ENCODE data around the gene JMJD6. TPM values are rescaled to one million over a fixed set of nuclear protein-coding genes. Genes with fewer than 3 reads are reported as not detected.

Gene JMJD6
- total and polyA plus RNA-seq, 9 of the 15 experiments (the other 6 are each of a cell fraction or from before 2014, with no cell fraction given) = 2.5 to 52.3 (median 36.3) TPM

DNA sequence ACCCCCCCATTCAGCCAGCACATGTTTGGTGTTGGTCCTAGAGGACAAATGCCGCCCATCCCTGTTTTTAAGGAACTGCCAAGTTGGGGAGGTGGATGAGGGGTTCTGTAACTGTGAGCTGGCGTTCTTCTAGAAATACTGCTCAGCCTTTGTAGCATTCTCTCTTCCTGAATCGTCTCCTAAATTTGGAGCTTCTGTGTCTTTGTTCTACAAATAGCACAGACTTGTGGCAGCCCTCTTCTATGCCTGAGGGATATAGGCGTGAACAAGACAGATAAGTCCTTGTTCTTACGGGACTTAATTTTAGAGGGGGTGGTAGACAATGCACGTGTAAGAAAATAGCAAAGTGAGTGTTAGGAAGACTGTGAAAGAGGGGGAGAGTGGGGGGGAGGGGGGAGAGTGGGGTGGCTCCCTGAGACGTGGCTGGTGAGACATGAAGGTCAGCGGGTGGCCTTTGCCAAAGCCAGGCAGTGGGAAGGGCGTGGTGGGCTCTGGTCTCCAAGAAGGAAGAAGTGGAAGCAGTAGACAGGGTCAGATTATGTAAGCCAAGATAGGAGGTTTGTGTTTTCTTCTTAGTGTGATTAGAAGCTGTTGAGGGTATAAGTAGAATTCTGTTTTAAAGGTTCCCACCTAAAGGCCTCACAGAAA lies 21.4 kb upstream of the JMJD6 start:
- Histone ChIP-seq H3K9me3 (replicated peaks; ENCODE audit: control insufficient read depth, insufficient read depth, low read depth, low read length) (no peaks in the 10 kb centered on the region), H3K4me2 (ENCODE audit: insufficient read depth, low read length) (peak overlapping the region; percentile 18; the same call in 1 of the 2 replicates), H3K27ac (ENCODE audit: extremely low read depth, low read depth, low read length) (no peak overlapping the region), H3K4me1 (replicated peaks in 1 of 2; ENCODE audit: control insufficient read depth in 2 of 2, insufficient read depth in 2 of 2, low read length in 2 of 2) (no peaks in the 10 kb centered on the region; a peak in 2 of 5 replicates), H3K9me1 (ENCODE audit: control insufficient read depth, insufficient read depth, low read length) (no peaks in the 10 kb centered on the region), H3K4me3 (no peak overlapping the region), H4K20me1 (replicated peaks; ENCODE audit: control insufficient read depth, insufficient read depth, low read length) (no peaks in the 10 kb centered on the region), H3K79me2 (ENCODE audit: control insufficient read depth, insufficient read depth, low read length) (no peaks in the 10 kb centered on the region), H3K27me3 (ENCODE audit: control insufficient read depth in 2 of 2, insufficient read depth in 2 of 2, low read length in 2 of 2) (no peaks in the 10 kb centered on the region), H3K36me3 (ENCODE audit: control insufficient read depth, insufficient read depth, low read length) (peaks cover 43% of the 10 kb centered on the region), H2AFZ (ENCODE audit: low read depth, low read length) (no peak overlapping the region), H3K9ac (ENCODE audit: insufficient read depth in 1 of 2, low read depth in 2 of 2, low read length in 2 of 2) (peak overlapping the region in 1 of 2 experiments; percentile 55; a peak in 1 of 4 replicates)
- in situ Hi-C loops (cut with MboI) (no loop called here), intact Hi-C loops (cut with micrococcal nuclease) (no loop called here)
- peak in 1 of 2 experiments; percentile 8 for TF ChIP-seq E2F6 (IDR thresholded peaks at IDR 0.05; ENCODE audit: borderline replicate concordance in 1 of 2, extremely low read depth in 1 of 2, insufficient read depth in 1 of 2, insufficient read length in 1 of 2, low read depth in 1 of 2, low read length in 1 of 2, poor library complexity in 1 of 2, severe bottlenecking in 1 of 2)
- no peak for TF ChIP-seq CBX3 (IDR thresholded peaks at IDR 0.05; ENCODE audit: borderline replicate concordance in 1 of 2, low read length in 2 of 2)
- POLR2A ChIA-PET = interaction anchor here (1.0 to 2.7 kb wide), 3 partner anchors 7 to 16 kb away, joined by 3 to 31 read pairs (median 5); partner anchors contain the start of genes MFSD11 and SRSF2
- DNase-seq (ENCODE audit: extremely low read depth in 1 of 4, low spot score in 3 of 4) (peak in 2 of 4 experiments; percentile 5 to 17), FAIRE-seq (no peak), ATAC-seq (no peak)
- 65% methylated on average over 6 of the region's 9 CpGs for WGBS (ENCODE audit: insufficient coverage, low coverage, missing lambda C conversion rate)
- CTCF ChIA-PET (ENCODE audit: low intra/inter-chr PET ratio) = no interaction called here
- no TSS peak for BruUV-seq (replicated peaks)
